Sigmoid colon (tissue), 4 donors: ENCODE measurements around the gene CCSER1.
"Not testable (repeated sequence)": the region's sequence is repeated elsewhere in the genome, so short reads cannot be mapped to it uniquely, and the experiment has no call there.

ENCODE experiments used
- POLR2A ChIP-seq, 2 donors: fragments of 450-650 bp; IDR thresholded peaks; one replicate each; pipeline ENCODE4 v1.6.1; 2016; ENCODE audit warnings: antibody characterized with exemption in 2 of 2, mild to moderate bottlenecking in 2 of 2, moderate library complexity in 2 of 2
- POLR2AphosphoS5 ChIP-seq, 4 donors: sonication (generic); formaldehyde crosslinking; IDR thresholded peaks; one replicate each; pipeline ENCODE4 v1.6.1; 2017; ENCODE audit warnings: antibody characterized with exemption in 4 of 4
- TF ChIP-seq, protein P1 (sequence below), 4 experiments: fragments of 450-650 bp in 3 of 4; fragments of 200-600 bp in 1 of 4; IDR thresholded peaks; one replicate each; pipeline ENCODE4 v1.5.1; 2016 to 2019; ENCODE audit warnings: antibody characterized with exemption in 4 of 4, mild to moderate bottlenecking in 3 of 4, moderate library complexity in 2 of 4

DNA sequence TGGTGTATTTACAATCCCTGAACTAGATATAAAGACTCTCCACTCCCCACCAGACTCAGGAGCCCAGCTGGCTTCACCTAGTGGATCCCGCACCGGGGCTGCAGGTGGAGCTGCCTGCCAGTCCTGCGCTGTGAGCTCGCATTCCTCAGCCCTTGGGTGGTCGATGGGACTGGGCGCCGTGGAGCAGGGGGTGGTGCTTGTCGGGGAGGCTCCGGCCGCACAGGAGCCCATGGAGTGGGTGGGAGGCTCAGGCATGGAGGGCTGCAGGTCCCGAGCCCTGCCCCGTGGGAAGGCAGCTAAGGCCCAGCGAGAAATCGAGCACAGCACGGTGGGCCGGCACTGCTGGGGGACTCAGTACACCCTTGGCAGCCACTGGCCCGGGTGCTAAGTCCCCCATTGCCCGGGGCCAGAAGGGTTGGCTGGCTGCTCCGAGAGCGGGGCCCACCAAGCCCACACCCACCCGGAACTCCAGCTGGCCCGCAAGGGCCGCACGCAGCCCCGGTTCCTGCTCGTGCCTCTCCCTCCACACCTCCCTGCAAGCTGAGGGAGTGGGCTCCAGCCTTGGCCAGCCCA lies 1090.7 kb downstream of the CCSER1 start:
- TF ChIP-seq, protein P1, sequence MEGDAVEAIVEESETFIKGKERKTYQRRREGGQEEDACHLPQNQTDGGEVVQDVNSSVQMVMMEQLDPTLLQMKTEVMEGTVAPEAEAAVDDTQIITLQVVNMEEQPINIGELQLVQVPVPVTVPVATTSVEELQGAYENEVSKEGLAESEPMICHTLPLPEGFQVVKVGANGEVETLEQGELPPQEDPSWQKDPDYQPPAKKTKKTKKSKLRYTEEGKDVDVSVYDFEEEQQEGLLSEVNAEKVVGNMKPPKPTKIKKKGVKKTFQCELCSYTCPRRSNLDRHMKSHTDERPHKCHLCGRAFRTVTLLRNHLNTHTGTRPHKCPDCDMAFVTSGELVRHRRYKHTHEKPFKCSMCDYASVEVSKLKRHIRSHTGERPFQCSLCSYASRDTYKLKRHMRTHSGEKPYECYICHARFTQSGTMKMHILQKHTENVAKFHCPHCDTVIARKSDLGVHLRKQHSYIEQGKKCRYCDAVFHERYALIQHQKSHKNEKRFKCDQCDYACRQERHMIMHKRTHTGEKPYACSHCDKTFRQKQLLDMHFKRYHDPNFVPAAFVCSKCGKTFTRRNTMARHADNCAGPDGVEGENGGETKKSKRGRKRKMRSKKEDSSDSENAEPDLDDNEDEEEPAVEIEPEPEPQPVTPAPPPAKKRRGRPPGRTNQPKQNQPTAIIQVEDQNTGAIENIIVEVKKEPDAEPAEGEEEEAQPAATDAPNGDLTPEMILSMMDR (IDR thresholded peaks at IDR 0.05), result not testable (repeated sequence)
- TF ChIP-seq POLR2AphosphoS5, POLR2A (IDR thresholded peaks at IDR 0.05): not testable (repeated sequence)
